HK-2 (cell line): ENCODE measurements around the gene JPH3.

Experiments
- DNase-seq: peaks from one replicate; pipeline ENCODE4 v3.0.0-alpha.2; 2018; ENCODE audit not compliant: unreplicated experiment

Gene JPH3

GRCh38 chr16:87697792-87698191 lies 95.5 kb downstream of the JPH3 start:
- DNase-seq: no peak

GRCh38 chr16:87698241-87698640 lies 95.9 kb downstream of the JPH3 start:
- DNase-seq: no peak

GRCh38 chr16:87698676-87699199 lies 96.4 kb downstream of the JPH3 start:
- no peak for DNase-seq

GRCh38 chr16:87700406-87701077 lies 98.2 kb downstream of the JPH3 start:
- no peak for DNase-seq

GRCh38 chr16:87701078-87701460 lies 98.8 kb downstream of the JPH3 start:
- no peak for DNase-seq

- no peak for DNase-seq
Measured at GRCh38 chr16:87701505-87701921, 99.2 kb downstream of the JPH3 start.

GRCh38 chr16:87702325-87702811 lies 100.1 kb downstream of the JPH3 start:
- no peak for DNase-seq

GRCh38 chr16:87703071-87703470 lies 100.8 kb downstream of the JPH3 start:
- DNase-seq: no peak

- no peak for DNase-seq
Measured at GRCh38 chr16:87703835-87704375, 101.6 kb downstream of the JPH3 start.

- no peak for DNase-seq
Measured at GRCh38 chr16:87704754-87705353, 102.5 kb downstream of the JPH3 start.

- DNase-seq: no peak
Measured at GRCh38 chr16:87705771-87706277, 103.5 kb downstream of the JPH3 start.

GRCh38 chr16:87706278-87707000 lies 104.1 kb downstream of the JPH3 start:
- DNase-seq: no peak

GRCh38 chr16:87707097-87707496 lies 104.8 kb downstream of the JPH3 start:
- no peak for DNase-seq

GRCh38 chr16:87707714-87708580 lies 105.6 kb downstream of the JPH3 start:
- no peak for DNase-seq

- DNase-seq: no peak
Measured at GRCh38 chr16:87708881-87709638, 106.8 kb downstream of the JPH3 start.

- no peak for DNase-seq
Measured at GRCh38 chr16:87709677-87710076, 107.4 kb downstream of the JPH3 start.

GRCh38 chr16:87710887-87711286 lies 108.6 kb downstream of the JPH3 start:
- DNase-seq: no peak

- no peak for DNase-seq
Measured at GRCh38 chr16:87712184-87712762, 110.0 kb downstream of the JPH3 start.

GRCh38 chr16:87713451-87714229 lies 111.3 kb downstream of the JPH3 start:
- no peak for DNase-seq
